GM23338 (cell line): Measurements from ENCODE around the gene AMELX.

Experiments
- CREB1 ChIP-seq: fragments of 250-450 bp; sonication (Bioruptor Pico); IDR thresholded peaks from 2 replicates; pipeline ENCODE4 v1.5.0; 2020; ENCODE audit warnings: low read depth, mild to moderate bottlenecking, moderate library complexity
- EZH2 ChIP-seq: fragments of 200-600 bp; sonication (generic); IDR thresholded peaks from one replicate; pipeline ENCODE4 v1.8.0; 2017; ENCODE audit warnings: antibody characterized with exemption, mild to moderate bottlenecking, low read depth; ENCODE audit not compliant: unreplicated experiment
- JUNB ChIP-seq: IDR thresholded peaks from one replicate; pipeline ENCODE4 v1.6.1; 2016; ENCODE audit warnings: antibody characterized with exemption; ENCODE audit not compliant: unreplicated experiment
- POLR2AphosphoS5 ChIP-seq: IDR thresholded peaks from 2 replicates; pipeline ENCODE4 v1.6.1; 2016; ENCODE audit warnings: antibody characterized with exemption, low read depth
- TF ChIP-seq, protein P1 (sequence below), 2 experiments: fragments of 200-600 bp in 1 of 2; sonication (generic) in 1 of 2; conservative IDR thresholded peaks; 2 replicates each; pipeline versions ENCODE4 v1.5.1 to v1.6.1; 2016 to 2017; ENCODE audit warnings: antibody characterized with exemption in 2 of 2, low read depth in 2 of 2, mild to moderate bottlenecking in 2 of 2, moderate library complexity in 1 of 2
- TF ChIP-seq, protein P2 (sequence below): IDR thresholded peaks from one replicate; pipeline ENCODE4 v1.6.1; 2018; ENCODE audit warnings: antibody characterized with exemption; ENCODE audit not compliant: unreplicated experiment

DNA sequence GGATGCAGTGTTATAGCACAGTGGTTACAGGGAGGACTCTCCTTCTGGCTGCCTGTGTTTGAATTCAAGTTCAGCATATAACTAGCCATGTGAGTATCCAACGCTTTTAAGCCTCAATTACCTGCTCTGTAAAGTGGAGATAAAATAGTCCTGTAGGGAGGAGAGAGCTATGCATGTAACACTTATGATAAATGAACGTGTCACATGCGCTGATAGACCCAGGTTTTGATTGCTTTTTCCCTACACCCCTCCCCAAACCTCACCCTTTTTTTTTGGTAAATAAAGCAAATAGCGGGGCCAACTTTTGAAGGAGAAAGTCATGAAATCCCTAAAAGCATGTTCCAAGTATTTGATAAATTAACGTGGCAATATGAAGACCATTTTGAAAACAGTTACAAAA, 20.4 kb upstream of the AMELX start:
- TF ChIP-seq, protein P1, sequence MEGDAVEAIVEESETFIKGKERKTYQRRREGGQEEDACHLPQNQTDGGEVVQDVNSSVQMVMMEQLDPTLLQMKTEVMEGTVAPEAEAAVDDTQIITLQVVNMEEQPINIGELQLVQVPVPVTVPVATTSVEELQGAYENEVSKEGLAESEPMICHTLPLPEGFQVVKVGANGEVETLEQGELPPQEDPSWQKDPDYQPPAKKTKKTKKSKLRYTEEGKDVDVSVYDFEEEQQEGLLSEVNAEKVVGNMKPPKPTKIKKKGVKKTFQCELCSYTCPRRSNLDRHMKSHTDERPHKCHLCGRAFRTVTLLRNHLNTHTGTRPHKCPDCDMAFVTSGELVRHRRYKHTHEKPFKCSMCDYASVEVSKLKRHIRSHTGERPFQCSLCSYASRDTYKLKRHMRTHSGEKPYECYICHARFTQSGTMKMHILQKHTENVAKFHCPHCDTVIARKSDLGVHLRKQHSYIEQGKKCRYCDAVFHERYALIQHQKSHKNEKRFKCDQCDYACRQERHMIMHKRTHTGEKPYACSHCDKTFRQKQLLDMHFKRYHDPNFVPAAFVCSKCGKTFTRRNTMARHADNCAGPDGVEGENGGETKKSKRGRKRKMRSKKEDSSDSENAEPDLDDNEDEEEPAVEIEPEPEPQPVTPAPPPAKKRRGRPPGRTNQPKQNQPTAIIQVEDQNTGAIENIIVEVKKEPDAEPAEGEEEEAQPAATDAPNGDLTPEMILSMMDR (conservative IDR thresholded peaks at IDR 0.05; ENCODE audit: low read depth in 2 of 2) = no peak
- no peak for TF ChIP-seq EZH2
- no peak for TF ChIP-seq JUNB
- TF ChIP-seq POLR2AphosphoS5 = no peak
- no peak for TF ChIP-seq CREB1 (CRISPR knock-in tag)
- TF ChIP-seq, protein P2, sequence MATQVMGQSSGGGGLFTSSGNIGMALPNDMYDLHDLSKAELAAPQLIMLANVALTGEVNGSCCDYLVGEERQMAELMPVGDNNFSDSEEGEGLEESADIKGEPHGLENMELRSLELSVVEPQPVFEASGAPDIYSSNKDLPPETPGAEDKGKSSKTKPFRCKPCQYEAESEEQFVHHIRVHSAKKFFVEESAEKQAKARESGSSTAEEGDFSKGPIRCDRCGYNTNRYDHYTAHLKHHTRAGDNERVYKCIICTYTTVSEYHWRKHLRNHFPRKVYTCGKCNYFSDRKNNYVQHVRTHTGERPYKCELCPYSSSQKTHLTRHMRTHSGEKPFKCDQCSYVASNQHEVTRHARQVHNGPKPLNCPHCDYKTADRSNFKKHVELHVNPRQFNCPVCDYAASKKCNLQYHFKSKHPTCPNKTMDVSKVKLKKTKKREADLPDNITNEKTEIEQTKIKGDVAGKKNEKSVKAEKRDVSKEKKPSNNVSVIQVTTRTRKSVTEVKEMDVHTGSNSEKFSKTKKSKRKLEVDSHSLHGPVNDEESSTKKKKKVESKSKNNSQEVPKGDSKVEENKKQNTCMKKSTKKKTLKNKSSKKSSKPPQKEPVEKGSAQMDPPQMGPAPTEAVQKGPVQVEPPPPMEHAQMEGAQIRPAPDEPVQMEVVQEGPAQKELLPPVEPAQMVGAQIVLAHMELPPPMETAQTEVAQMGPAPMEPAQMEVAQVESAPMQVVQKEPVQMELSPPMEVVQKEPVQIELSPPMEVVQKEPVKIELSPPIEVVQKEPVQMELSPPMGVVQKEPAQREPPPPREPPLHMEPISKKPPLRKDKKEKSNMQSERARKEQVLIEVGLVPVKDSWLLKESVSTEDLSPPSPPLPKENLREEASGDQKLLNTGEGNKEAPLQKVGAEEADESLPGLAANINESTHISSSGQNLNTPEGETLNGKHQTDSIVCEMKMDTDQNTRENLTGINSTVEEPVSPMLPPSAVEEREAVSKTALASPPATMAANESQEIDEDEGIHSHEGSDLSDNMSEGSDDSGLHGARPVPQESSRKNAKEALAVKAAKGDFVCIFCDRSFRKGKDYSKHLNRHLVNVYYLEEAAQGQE = no peak
